Uterus (tissue), 4 donors: ENCODE measurements around the gene CPZ. TPM values are rescaled to one million over a fixed set of nuclear protein-coding genes. Genes with fewer than 3 reads are reported as not detected.

Experiments used
- DNase-seq, 2 donors: peaks; one replicate each; pipeline ENCODE4 v3.0.0-alpha.2; 2019 to 2020
- H3K27ac ChIP-seq, 2 donors: fragments of 200-600 bp; sonication (generic); 1 replicate in 1 of 2; 2 replicates in 1 of 2; pipeline ENCODE4 v1.5.1; 2016 to 2018
- H3K27me3 ChIP-seq, 2 donors: fragments of 200-600 bp; sonication (generic); one replicate each; pipeline ENCODE4 v1.5.1; 2018 to 2019; ENCODE audit warnings: control low read depth in 1 of 2
- H3K36me3 ChIP-seq, 2 donors: fragments of 200-600 bp; sonication (generic); one replicate each; pipeline ENCODE4 v1.5.1; 2019; ENCODE audit warnings: control low read depth in 1 of 2
- H3K4me1 ChIP-seq, 2 donors: fragments of 200-600 bp; sonication (generic); one replicate each; pipeline ENCODE4 v1.5.1; 2018 to 2019; ENCODE audit warnings: control low read depth in 1 of 2
- H3K4me3 ChIP-seq, 2 donors: fragments of 200-600 bp; sonication (generic); 1 replicate in 1 of 2; 2 replicates in 1 of 2; pipeline ENCODE4 v1.5.1; 2018 to 2019; ENCODE audit warnings: mild to moderate bottlenecking in 1 of 2
- H3K9me3 ChIP-seq, 2 donors: fragments of 200-600 bp; sonication (generic); one replicate each; pipeline ENCODE4 v1.5.1; 2019; ENCODE audit warnings: control low read depth in 1 of 2
- POLR2A ChIP-seq, 2 donors: fragments of 450-650 bp; IDR thresholded peaks; one replicate each; pipeline ENCODE4 v1.6.1; 2016; ENCODE audit warnings: antibody characterized with exemption in 2 of 2, mild to moderate bottlenecking in 1 of 2, moderate library complexity in 1 of 2
- intact Hi-C: fragments of 100-400 bp; cut with DNase I; formaldehyde crosslinking; loops from one replicate; pipeline ENCODE4 v1.15.1; 2023; ENCODE audit warnings: low total_unique reads
- total RNA-seq, 4 donors: library from RNA; depleted of rRNA in 3 of 4; stranded (reverse); fragments of >200 nt in 3 of 4; gene quantifications; one replicate each; pipeline versions ENCODE4 v1.1.0 to v1.2.4, GENCODE V29; 2014 to 2023
- TF ChIP-seq, protein P1 (sequence below), 4 experiments: fragments of 200-600 bp in 2 of 4; fragments of 450-650 bp in 2 of 4; sonication (generic) in 2 of 4; IDR thresholded peaks; one replicate each; pipeline ENCODE4 v1.5.1; 2016 to 2019; ENCODE audit warnings: antibody characterized with exemption in 4 of 4, mild to moderate bottlenecking in 2 of 4, moderate library complexity in 1 of 4
- donor health status: DM: yes; HTN: yes; CAD: no.

The CPZ gene
- total RNA-seq, 4 donors from 2014 or later = 0.29 to 45.8 (median 5.4) TPM

DNA sequence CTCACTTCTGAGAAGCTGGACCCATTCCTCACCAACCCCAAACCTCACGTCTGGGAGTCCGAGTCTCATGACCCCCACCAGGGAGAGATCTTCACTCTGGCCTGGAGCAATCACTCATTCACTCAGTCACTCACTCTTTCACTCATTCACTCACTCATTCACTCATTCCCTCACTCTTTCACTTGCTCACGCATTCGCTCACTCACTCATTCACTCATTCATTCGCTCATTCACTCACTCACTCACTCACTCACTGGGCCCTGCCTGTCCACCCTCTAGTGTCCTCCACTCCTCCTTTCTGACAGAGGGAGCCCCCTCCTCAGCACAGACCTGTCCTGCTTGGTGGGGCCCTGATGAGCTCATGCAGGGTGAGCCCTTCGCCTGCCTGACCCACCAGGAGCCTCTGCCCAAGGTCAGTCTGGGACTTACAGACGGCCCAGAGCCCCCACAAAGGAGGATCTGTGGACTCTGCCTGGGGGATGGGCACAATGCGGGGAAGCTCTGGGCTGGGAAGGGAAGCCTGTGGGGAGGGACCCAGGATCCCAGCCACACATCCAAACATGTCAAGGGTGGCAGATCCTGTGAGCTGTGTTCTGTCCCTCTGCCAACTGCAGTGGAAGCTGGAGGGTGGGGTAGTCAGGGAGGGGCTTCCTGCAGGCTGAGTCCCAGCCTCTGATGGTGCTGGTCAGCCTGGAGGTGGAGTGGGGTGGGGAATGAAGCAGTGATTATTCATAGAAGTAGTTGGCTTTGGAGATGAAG, 18.5 kb downstream of the CPZ start:
- TF ChIP-seq, protein P1, sequence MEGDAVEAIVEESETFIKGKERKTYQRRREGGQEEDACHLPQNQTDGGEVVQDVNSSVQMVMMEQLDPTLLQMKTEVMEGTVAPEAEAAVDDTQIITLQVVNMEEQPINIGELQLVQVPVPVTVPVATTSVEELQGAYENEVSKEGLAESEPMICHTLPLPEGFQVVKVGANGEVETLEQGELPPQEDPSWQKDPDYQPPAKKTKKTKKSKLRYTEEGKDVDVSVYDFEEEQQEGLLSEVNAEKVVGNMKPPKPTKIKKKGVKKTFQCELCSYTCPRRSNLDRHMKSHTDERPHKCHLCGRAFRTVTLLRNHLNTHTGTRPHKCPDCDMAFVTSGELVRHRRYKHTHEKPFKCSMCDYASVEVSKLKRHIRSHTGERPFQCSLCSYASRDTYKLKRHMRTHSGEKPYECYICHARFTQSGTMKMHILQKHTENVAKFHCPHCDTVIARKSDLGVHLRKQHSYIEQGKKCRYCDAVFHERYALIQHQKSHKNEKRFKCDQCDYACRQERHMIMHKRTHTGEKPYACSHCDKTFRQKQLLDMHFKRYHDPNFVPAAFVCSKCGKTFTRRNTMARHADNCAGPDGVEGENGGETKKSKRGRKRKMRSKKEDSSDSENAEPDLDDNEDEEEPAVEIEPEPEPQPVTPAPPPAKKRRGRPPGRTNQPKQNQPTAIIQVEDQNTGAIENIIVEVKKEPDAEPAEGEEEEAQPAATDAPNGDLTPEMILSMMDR (IDR thresholded peaks at IDR 0.05) = no peak
- no peak for TF ChIP-seq POLR2A (IDR thresholded peaks at IDR 0.05)

DNA sequence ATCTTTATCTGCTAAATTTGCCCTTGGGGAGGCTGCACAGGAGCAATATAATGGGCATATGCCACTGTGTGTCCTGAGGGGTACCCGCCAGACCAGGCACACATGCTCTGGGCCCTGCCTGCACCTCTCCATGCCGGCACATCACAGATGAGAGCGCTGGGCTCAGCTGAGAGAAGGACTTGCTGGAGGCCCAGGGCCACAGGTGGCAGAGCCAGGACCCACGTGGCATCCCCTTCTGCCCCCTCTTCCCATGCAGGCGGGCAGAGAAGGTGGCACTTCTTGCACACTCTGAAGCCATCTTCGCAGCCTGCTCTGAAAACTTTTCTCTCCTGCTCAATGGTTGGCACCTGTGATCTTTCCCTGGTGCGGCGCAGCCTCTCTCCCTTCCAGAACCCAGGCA, 20.1 kb downstream of the CPZ start:
- Histone ChIP-seq H3K36me3 (no peaks in the 10 kb centered on the region), H3K27ac (no peak overlapping the region), H3K4me3 (no peak overlapping the region), H3K9me3 (no peaks in the 10 kb centered on the region), H3K4me1 (no peaks in the 10 kb centered on the region), H3K27me3 (no peaks in the 10 kb centered on the region)
- TF ChIP-seq, protein P1 (IDR thresholded peaks at IDR 0.05) = no peak
- TF ChIP-seq POLR2A (IDR thresholded peaks at IDR 0.05) = no peak
- intact Hi-C loops = no loop called here
- DNase-seq = no peak

More for the DNA sequence above, 18.5 kb downstream of the CPZ start:
- intact Hi-C loops = no loop called here
- no peak for DNase-seq
- no peaks in the 10 kb centered on the region for H3K27me3 ChIP-seq
- no peaks in the 10 kb centered on the region for H3K4me1 ChIP-seq
- H3K36me3 ChIP-seq = no peaks in the 10 kb centered on the region
- no peak overlapping the region for H3K4me3 ChIP-seq
- H3K9me3 ChIP-seq = no peaks in the 10 kb centered on the region
- no peak overlapping the region for H3K27ac ChIP-seq

DNA sequence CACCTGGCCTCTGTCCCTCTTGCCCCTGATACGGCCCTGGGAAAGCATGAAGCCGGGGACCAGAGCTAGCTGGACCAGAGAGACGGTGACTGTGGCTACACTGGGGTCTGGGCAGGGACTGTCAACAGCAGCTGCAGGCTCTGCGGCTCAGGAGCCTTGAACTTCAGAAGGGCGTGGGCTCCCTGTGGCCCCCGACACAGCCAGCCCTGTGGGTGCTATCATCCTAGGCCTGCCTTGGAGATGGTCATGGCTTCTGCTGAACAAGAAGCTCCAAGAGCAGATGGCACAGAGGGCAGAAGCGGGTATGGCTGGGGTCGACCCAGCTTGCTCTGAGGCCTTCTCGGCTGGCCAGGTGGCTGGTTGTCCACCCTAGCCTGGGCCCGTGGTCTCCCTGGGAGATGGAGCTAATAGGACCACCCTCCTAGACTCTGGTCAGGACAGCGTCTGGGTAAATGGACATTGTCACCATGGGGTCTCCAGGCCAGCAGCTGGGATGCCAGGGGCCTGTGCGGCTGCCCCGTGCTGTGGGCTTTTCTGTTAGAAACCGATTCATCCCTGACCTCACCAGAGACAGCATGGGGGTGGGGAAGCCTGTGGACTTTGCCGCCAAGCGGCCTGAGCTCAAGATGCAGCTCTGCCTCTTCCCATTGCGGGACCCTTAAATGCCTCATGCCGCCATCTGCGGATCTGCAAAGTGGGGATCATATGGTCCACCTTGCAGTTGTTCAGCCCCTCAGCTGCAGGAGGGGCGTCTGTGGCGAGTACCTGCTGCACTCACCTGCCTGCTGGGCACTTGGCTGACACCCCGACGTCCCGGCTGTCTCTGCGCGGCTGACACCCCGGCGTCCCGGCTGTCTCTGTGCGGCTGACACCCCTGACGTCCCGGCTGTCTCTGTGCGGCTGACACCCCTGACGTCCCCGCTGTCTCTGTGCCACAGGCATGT, 21.1 kb downstream of the CPZ start:
- H3K4me3 ChIP-seq = no peak overlapping the region
- no peaks in the 10 kb centered on the region for H3K9me3 ChIP-seq
- no peaks in the 10 kb centered on the region for H3K4me1 ChIP-seq
- H3K27ac ChIP-seq = no peak overlapping the region
- no peak for DNase-seq
- TF ChIP-seq, protein P1 (IDR thresholded peaks at IDR 0.05) = no peak
- no peak for TF ChIP-seq POLR2A (IDR thresholded peaks at IDR 0.05)
- no peaks in the 10 kb centered on the region for H3K36me3 ChIP-seq
- intact Hi-C loops = no loop called here
- H3K27me3 ChIP-seq = no peaks in the 10 kb centered on the region

DNA sequence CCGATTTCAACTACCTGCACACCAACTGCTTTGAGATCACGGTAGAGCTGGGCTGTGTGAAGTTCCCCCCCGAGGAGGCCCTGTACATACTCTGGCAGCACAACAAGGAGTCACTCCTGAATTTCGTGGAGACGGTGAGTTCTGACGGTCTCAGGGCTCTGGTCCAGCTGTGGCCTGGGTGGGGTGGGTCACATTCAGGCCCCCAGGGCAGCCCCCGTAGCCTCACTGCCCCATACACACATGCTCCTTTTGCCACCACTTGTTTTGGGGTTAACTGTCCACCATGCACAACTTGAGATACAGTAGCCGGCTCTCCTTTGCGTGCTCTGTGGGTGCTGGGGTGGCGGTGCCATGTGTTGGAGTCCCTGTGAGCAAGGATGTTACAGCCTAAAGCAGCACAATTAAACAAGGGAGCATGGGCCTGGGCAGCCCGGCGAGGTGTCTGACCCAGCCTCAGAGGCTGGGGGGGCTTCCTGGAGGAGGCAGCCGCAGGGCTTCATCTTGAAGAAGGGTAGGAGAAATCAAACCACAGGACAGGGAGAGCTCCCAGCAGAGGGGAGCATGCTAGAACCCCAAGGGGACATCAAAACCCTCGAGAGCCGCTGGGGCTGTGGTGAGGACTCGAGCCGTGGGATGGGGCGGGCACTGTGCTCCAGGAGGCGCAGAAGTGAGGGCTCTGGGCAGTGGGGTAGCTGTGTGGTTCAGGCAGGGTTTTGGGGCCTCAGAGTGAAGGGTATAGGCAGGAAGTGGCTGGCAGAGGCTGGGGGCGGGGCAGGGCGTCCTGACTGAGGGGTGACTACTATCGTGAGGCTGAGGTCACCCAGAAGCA, 22.0 kb downstream of the CPZ start:
- no peak for TF ChIP-seq POLR2A (IDR thresholded peaks at IDR 0.05)
- TF ChIP-seq, protein P1 (IDR thresholded peaks at IDR 0.05) = no peak
- H3K27me3 ChIP-seq = no peaks in the 10 kb centered on the region
- H3K27ac ChIP-seq = no peak overlapping the region
- no peaks in the 10 kb centered on the region for H3K4me1 ChIP-seq
- DNase-seq = no peak
- no peaks in the 10 kb centered on the region for H3K36me3 ChIP-seq
- H3K9me3 ChIP-seq = no peaks in the 10 kb centered on the region
- intact Hi-C loops = no loop called here
- H3K4me3 ChIP-seq = no peak overlapping the region
